GM18499 (cell line): ENCODE measurements around the gene CRADD.

Source experiments
- ATAC-seq: cut with Tn5 transposase; IDR thresholded peaks from one replicate; pipeline ENCODE4 v1.9.1; 2021; ENCODE audit warnings: moderate number of reproducible peaks; ENCODE audit not compliant: insufficient read depth, unreplicated experiment

CRADD gene

GRCh38 chr12:93827179-93827578 lies 150.0 kb downstream of the CRADD start:
- ATAC-seq: no peak

GRCh38 chr12:93827669-93828068 lies 150.5 kb downstream of the CRADD start:
- ATAC-seq: no peak

- no peak for ATAC-seq
Measured at GRCh38 chr12:93829016-93829415, 151.8 kb downstream of the CRADD start.

GRCh38 chr12:93831374-93831773 lies 154.2 kb downstream of the CRADD start:
- ATAC-seq: no peak

GRCh38 chr12:93832131-93832530 lies 155.0 kb downstream of the CRADD start:
- ATAC-seq: no peak

GRCh38 chr12:93833946-93834345 lies 156.8 kb downstream of the CRADD start:
- no peak for ATAC-seq

GRCh38 chr12:93836620-93837260 lies 159.6 kb downstream of the CRADD start:
- ATAC-seq: no peak

- ATAC-seq: no peak
Measured at GRCh38 chr12:93838193-93838592, 161.0 kb downstream of the CRADD start.

- ATAC-seq: no peak
Measured at GRCh38 chr12:93839064-93839463, 161.9 kb downstream of the CRADD start.

- no peak for ATAC-seq
Measured at GRCh38 chr12:93841671-93842070, 164.5 kb downstream of the CRADD start.

GRCh38 chr12:93844164-93844784 lies 167.1 kb downstream of the CRADD start:
- ATAC-seq: no peak

- peak; percentile 18 for ATAC-seq
Measured at GRCh38 chr12:93846936-93847516, 169.9 kb downstream of the CRADD start.

GRCh38 chr12:93847517-93848474 lies 170.6 kb downstream of the CRADD start:
- ATAC-seq: peak; percentile 78

- no peak for ATAC-seq
Measured at GRCh38 chr12:93848523-93849101, 171.4 kb downstream of the CRADD start.

- no peak for ATAC-seq
Measured at GRCh38 chr12:93849946-93850345, 172.8 kb downstream of the CRADD start.

GRCh38 chr12:93850481-93851256 lies 173.5 kb downstream of the CRADD start:
- no peak for ATAC-seq

GRCh38 chr12:93851257-93851671 lies 174.1 kb downstream of the CRADD start:
- ATAC-seq: no peak

GRCh38 chr12:93852173-93852591 lies 175.0 kb downstream of the CRADD start:
- no peak for ATAC-seq

- ATAC-seq: no peak
Measured at GRCh38 chr12:93853698-93854478, 176.7 kb downstream of the CRADD start.
